Stimulated activated CD4-positive, alpha-beta T cell treated with anti-CD3 and anti-CD28 coated beads, TNF-alpha, amount 100 ng/mL, for 24 hours (primary cell): ENCODE results near the gene ANO8.
A peak's percentile ranks its signal among the peaks of the same experiment; 100 is the strongest.

Experiments
- DNase-seq, 3 experiments: peaks; one replicate each; pipeline ENCODE4 v3.0.0-alpha.2; 2020; ENCODE audit warnings: low read depth in 3 of 3

Gene ANO8

GRCh38 chr19:17347877-17348276 lies 13.2 kb upstream of the ANO8 start:
- no peak for DNase-seq

GRCh38 chr19:17347361-17347760 lies 12.7 kb upstream of the ANO8 start:
- no peak for DNase-seq

GRCh38 chr19:17346109-17346671 lies 11.5 kb upstream of the ANO8 start:
- DNase-seq = peak; percentile 62 to 78 (median 62)

GRCh38 chr19:17341845-17342244 lies 7.2 kb upstream of the ANO8 start:
- DNase-seq = no peak

- DNase-seq = no peak
Observed at GRCh38 chr19:17341386-17341785, 6.7 kb upstream of the ANO8 start.

- no peak for DNase-seq
Observed at GRCh38 chr19:17340871-17341357, 6.3 kb upstream of the ANO8 start.

- DNase-seq = no peak
Observed at GRCh38 chr19:17340302-17340870, 5.7 kb upstream of the ANO8 start.

- DNase-seq = peak in 1 of 3 experiments; percentile 73
Observed at GRCh38 chr19:17339088-17339741, 4.6 kb upstream of the ANO8 start.

- DNase-seq = no peak
Observed at GRCh38 chr19:17338433-17339078, 3.9 kb upstream of the ANO8 start.

- DNase-seq = peak in 1 of 3 experiments; percentile 52
Observed at GRCh38 chr19:17337675-17338432, 3.2 kb upstream of the ANO8 start.

GRCh38 chr19:17336872-17337674 lies 2.4 kb upstream of the ANO8 start, which contains the start of gene GTPBP3:
Gene GTPBP3, plus strand, starts transcription at chr19:17337553. Its CDS starts 59 bp downstream, at chr19:17337612.
- DNase-seq = peak; percentile 87 to 98 (median 93)

GRCh38 chr19:17335575-17335974 lies 920 bp upstream of the ANO8 start:
- no peak for DNase-seq

- DNase-seq = peak; percentile 57 to 80 (median 73)
Observed at GRCh38 chr19:17333611-17334413, 843 bp downstream of the ANO8 start.

GRCh38 chr19:17332677-17333581 lies 1.7 kb downstream of the ANO8 start:
- DNase-seq = peak in 1 of 3 experiments; percentile 50

GRCh38 chr19:17332360-17332676 lies 2.3 kb downstream of the ANO8 start:
- no peak for DNase-seq

- no peak for DNase-seq
Observed at GRCh38 chr19:17331045-17331558, 3.6 kb downstream of the ANO8 start.

GRCh38 chr19:17330262-17331044 lies 4.2 kb downstream of the ANO8 start:
- DNase-seq = no peak
